GM19438 (cell line): ENCODE measurements around the gene SYDE2.

Experiments used
- ATAC-seq: cut with Tn5 transposase; IDR thresholded peaks from one replicate; pipeline ENCODE4 v1.9.1; 2021; ENCODE audit warnings: low read depth; ENCODE audit not compliant: unreplicated experiment

SYDE2 gene

DNA sequence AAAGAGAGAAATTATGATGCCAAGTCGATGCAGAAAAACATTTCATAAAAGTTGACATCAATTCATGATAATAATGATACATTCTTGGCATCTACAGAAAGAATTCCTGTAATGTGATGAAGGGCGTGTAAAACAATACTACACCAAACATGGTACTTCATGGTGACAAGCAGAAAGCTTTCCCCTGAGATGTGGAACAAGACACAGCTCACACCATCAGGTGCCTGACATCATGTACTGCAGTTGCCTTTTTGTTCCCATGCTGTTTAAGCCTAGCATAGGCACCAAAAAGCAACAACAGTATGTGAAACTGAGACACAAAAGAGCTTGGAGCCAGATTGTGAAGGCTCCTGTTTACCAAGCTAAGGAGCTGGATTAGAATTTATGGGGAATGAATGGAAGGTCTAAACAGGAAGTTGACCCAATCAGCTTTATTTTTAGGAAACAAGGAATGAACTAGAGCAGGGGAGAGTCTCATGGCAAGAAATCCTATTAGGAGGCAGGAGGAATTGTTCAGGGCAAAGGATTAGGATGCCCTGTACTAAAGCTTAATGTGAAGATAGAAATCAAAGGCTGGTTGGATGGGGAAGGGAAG is 67.2 kb downstream of the SYDE2 start:
- no peak for ATAC-seq

DNA sequence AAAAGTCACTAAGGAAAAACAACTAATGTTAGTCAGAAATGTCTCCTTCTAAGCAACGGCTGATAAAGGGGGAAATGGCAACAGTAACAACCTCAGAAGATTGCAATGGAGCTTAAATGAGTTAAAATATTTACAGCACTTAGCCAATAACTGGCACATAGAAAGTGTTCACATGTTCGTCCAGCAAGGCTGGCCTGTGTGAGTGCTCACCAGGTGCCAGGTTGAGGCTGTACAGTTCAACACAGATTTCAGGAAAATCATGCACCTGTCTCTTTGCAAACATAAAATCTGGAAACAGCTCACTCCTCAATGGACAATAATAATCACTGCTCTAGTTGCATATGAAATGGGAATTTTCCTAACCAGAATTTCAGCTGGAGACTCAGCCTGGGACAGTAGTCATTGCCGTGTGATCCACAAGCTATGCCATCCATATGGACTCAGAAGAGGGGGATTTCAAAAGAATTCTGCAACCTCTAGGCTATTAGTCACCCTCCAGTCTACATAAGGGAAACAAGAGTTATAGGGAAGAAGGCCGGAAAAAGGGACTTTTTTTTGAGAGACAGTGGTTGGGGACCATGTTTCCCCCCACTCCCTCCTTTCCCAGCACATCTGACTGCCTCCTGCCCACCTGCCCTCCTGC is 68.6 kb downstream of the SYDE2 start:
- no peak for ATAC-seq

DNA sequence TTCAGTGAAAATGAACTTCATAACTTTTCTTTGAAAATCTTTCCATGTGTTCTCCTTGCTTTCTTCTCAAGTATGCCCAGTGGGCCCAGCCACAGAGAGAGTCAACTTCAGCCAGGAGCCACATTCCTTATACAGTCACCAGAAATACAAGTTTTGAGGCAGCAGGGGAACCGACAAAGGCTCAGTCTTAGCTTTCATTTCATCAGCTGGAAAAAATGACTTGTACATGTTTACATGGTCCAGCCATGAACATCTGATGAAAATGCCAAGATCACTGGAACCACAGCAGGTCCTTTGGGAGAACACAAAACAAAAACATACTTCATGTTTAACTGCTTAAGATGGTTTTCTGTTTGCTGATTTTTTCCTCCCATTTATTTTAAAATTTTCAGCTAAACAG is 72.5 kb downstream of the SYDE2 start:
- ATAC-seq: no peak

DNA sequence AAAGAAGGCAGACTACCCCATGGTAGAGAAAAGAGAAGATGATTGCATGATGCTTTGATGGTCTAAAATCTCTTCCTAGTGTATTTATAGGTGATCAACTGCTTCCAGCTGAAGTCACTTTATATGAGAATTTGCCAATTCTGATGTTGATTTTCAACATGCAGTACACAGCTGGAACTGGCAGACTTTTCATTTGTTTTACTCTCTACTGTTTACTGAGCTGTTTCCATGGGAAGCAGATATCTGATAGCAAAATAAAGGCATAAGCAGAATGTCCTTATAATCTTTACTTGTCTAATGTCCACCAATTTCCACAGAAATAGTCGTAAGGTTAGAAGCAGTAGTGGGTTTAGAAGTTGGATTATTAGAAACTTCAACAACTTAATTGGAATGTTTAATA is 74.9 kb downstream of the SYDE2 start:
- ATAC-seq: no peak

- no peak for ATAC-seq
These were observed 76.7 kb downstream of the SYDE2 start for GRCh38 chr1:85124091-85124490.

- ATAC-seq: no peak
These were observed 78.6 kb downstream of the SYDE2 start for GRCh38 chr1:85122169-85122568.

DNA sequence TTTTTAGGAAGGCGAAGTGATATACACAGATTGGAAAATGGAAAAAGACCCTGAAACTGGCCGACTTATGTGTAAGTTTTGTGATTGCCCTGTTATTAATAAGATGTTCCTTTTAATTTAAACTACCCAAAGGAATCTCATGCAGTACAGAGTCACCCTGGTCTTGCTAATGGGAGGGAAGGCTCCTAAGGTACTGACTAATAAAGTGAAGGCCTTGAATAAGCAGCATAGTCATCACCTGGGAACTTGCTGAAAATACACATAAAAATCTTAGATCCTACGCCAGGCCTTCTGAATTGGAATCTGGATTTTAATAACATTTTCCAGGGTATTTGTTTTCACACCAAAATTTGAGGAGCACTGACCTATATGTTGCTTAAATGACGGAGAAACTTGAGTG is 79.1 kb downstream of the SYDE2 start:
- no peak for ATAC-seq

- ATAC-seq: no peak
These were observed 82.1 kb downstream of the SYDE2 start for GRCh38 chr1:85118751-85119150.

DNA sequence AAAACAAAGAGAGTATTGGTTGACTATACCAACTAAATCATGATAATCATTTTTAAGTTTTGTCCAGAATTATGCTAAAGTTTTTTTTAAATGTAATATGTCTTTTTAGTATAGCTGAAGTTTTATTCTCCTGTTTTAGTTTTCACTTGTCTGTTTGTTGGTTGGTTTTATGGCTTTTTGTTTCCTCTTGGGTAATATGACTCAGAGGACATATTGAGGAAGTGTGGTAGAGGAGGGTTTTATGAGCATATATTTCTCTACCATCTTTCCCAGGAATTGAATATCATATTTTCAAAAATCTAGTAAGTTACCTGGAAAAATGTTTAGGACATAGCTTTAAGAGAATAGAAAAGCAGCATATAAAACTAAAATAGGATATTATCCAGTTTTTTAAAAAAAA is 84.0 kb downstream of the SYDE2 start:
- ATAC-seq: no peak

DNA sequence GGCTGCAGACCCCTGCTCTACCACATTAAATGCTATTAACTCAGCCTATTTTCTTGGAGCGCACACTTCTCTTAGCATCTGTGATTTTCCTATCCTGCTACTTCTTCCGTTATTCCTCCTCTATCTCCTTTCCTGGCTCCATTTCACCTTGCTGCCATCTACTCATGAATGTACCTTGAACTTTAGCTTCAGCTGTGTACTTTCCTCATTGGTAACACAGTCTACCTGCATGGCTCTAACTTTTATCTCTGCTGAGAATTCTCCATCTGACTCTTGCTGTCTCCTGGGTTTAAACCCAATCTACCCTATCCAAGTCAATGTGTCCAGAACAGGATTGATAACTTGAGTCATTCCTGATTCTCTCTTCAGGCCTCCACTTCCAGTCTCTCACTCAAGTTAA is 84.9 kb downstream of the SYDE2 start:
- ATAC-seq: no peak

DNA sequence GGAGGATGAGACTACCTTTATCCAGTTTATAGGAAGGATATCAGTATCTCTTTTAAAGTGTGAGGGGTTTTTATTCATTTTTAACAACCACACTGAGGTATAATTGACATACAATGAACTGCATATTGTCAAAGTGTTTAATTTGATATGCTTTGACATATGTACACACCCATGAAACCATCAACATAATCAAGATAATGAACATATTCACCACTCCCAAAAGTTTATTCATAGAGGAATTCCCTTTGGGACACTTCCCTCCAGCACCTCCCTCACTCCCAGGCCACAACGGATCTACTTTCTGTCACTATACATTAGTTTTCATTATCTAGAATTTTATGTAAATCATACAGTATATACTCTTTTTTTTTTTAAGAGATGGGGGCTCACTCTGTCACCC is 89.1 kb downstream of the SYDE2 start:
- no peak for ATAC-seq

DNA sequence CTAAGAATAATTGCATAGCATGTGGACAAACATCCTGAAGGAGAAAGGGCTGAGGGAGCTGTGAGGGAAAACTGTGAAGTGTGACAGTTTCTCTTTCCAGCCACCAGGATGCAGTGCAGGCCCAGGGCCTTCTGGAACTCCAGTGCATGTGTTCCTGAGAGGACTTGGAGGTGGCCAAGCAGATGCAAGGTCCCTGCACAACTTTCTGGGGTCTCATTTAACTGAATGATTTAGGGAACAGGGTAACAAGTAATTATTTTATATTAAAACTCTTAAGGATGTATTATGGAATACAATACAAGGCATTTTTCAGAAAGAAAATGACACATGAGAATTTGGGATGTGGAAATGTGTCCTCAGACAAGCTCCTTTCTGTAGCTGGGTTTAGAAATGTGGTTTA is 91.3 kb downstream of the SYDE2 start:
- ATAC-seq: peak; percentile 85
